ENCODE measurements around the gene LRRC46. TPM values are rescaled to one million over a fixed set of nuclear protein-coding genes. Genes with fewer than 3 reads are reported as not detected.

Gene LRRC46
- total and polyA plus RNA-seq, 2 experiments from 2014 or later = 0.18 to 0.35 TPM

DNA sequence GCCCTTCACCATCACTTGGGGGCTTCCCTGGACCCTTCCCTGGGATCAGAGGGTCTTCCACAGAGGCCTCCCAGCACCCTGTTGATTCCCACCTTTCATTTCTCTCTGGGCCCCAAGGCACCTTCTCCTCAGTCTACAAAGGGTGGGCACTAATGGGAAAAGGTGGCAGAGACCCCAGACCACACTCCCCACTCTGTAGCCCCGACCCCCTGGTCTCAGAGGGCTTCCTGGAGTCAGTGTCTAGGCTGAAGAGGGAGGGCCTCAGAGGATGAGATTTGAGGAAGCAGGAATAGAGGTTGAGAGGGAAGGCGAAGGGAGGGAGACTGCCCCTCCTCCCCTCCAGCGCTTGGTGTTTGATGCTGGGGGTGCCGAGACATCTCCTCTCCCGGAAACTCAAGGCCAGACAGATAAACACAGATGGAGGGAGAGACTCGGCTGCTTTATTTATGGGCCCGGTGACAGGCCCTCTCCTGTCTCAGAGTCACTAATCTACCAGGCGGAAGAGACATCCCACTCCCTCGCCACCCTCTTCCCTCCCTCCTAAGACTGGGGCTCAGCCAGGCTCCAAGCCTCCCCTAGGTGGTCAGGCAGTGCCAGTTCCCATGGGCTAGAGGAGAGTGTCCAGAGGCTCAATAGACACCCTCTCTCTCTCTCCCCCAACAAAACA, 46.0 kb downstream of the LRRC46 start:
- Histone ChIP-seq H3K4me3 (no peak overlapping the region), H3K9me2 (ENCODE audit: insufficient read depth) (no peaks in the 10 kb centered on the region), H3K79me2 (replicated peaks; ENCODE audit: insufficient read depth) (no peaks in the 10 kb centered on the region), H3K4me2 (no peak overlapping the region), H3K27me3 (ENCODE audit: insufficient read depth) (peaks cover 27% of the 10 kb centered on the region), H3F3A (replicated peaks; ENCODE audit: low read depth) (peaks cover 8% of the 10 kb centered on the region; the same call in 1 of the 2 replicates), H2AFZ (no peak overlapping the region), H4K20me1 (replicated peaks; ENCODE audit: insufficient read depth) (no peaks in the 10 kb centered on the region; the same call in 1 of the 2 replicates), H3K4me1 (ENCODE audit: insufficient read depth) (peaks cover 37% of the 10 kb centered on the region), H3K27ac (ENCODE audit: low read depth) (no peak overlapping the region), H3K36me3 (ENCODE audit: insufficient read depth) (no peaks in the 10 kb centered on the region)
- H3K4me1 Mint-ChIP-seq = peaks cover 48% of the 10 kb centered on the region
- H3K27me3 Mint-ChIP-seq (ENCODE audit: insufficient read depth, low read depth, poor library complexity) = peaks cover 24% of the 10 kb centered on the region
- no peaks in the 10 kb centered on the region for H3K36me3 Mint-ChIP-seq (ENCODE audit: low read depth)
- H3K9me3 Mint-ChIP-seq = no peaks in the 10 kb centered on the region
- no peak overlapping the region for H3K27ac Mint-ChIP-seq
- ATAC-seq = no peak
- no peak for DNase-seq (ENCODE audit: low spot score)
- no peak overlapping the region; the same call in 2 of the 3 replicates for H3K4me3 Mint-ChIP-seq
- TF ChIP-seq ZNF331 (CRISPR knock-in tag; IDR thresholded peaks at IDR 0.05; ENCODE audit: low read depth) (no peak), JUNB (IDR thresholded peaks at IDR 0.05; ENCODE audit: unreplicated experiment) (no peak), REST (IDR thresholded peaks at IDR 0.05; ENCODE audit: unreplicated experiment) (no peak), POLR2AphosphoS5 (IDR thresholded peaks at IDR 0.05; ENCODE audit: low read depth) (no peak), CREB1 (CRISPR knock-in tag; IDR thresholded peaks at IDR 0.05; ENCODE audit: low read depth) (no peak), STAT1 (IDR thresholded peaks at IDR 0.05; ENCODE audit: unreplicated experiment) (no peak), ETS1 (IDR thresholded peaks at IDR 0.05) (no peak), ZNF114 (CRISPR knock-in tag; IDR thresholded peaks at IDR 0.05) (no peak), EZH2phosphoT487 (IDR thresholded peaks at IDR 0.05; ENCODE audit: unreplicated experiment) (no peak), NANOG (IDR thresholded peaks at IDR 0.05; ENCODE audit: borderline replicate concordance) (no peak), CTCF (conservative IDR thresholded peaks at IDR 0.05; ENCODE audit: low read depth in 2 of 2) (no peak), EZH2 (IDR thresholded peaks at IDR 0.05; ENCODE audit: low read depth, unreplicated experiment) (no peak)
- TF ChIP-seq, protein P1, sequence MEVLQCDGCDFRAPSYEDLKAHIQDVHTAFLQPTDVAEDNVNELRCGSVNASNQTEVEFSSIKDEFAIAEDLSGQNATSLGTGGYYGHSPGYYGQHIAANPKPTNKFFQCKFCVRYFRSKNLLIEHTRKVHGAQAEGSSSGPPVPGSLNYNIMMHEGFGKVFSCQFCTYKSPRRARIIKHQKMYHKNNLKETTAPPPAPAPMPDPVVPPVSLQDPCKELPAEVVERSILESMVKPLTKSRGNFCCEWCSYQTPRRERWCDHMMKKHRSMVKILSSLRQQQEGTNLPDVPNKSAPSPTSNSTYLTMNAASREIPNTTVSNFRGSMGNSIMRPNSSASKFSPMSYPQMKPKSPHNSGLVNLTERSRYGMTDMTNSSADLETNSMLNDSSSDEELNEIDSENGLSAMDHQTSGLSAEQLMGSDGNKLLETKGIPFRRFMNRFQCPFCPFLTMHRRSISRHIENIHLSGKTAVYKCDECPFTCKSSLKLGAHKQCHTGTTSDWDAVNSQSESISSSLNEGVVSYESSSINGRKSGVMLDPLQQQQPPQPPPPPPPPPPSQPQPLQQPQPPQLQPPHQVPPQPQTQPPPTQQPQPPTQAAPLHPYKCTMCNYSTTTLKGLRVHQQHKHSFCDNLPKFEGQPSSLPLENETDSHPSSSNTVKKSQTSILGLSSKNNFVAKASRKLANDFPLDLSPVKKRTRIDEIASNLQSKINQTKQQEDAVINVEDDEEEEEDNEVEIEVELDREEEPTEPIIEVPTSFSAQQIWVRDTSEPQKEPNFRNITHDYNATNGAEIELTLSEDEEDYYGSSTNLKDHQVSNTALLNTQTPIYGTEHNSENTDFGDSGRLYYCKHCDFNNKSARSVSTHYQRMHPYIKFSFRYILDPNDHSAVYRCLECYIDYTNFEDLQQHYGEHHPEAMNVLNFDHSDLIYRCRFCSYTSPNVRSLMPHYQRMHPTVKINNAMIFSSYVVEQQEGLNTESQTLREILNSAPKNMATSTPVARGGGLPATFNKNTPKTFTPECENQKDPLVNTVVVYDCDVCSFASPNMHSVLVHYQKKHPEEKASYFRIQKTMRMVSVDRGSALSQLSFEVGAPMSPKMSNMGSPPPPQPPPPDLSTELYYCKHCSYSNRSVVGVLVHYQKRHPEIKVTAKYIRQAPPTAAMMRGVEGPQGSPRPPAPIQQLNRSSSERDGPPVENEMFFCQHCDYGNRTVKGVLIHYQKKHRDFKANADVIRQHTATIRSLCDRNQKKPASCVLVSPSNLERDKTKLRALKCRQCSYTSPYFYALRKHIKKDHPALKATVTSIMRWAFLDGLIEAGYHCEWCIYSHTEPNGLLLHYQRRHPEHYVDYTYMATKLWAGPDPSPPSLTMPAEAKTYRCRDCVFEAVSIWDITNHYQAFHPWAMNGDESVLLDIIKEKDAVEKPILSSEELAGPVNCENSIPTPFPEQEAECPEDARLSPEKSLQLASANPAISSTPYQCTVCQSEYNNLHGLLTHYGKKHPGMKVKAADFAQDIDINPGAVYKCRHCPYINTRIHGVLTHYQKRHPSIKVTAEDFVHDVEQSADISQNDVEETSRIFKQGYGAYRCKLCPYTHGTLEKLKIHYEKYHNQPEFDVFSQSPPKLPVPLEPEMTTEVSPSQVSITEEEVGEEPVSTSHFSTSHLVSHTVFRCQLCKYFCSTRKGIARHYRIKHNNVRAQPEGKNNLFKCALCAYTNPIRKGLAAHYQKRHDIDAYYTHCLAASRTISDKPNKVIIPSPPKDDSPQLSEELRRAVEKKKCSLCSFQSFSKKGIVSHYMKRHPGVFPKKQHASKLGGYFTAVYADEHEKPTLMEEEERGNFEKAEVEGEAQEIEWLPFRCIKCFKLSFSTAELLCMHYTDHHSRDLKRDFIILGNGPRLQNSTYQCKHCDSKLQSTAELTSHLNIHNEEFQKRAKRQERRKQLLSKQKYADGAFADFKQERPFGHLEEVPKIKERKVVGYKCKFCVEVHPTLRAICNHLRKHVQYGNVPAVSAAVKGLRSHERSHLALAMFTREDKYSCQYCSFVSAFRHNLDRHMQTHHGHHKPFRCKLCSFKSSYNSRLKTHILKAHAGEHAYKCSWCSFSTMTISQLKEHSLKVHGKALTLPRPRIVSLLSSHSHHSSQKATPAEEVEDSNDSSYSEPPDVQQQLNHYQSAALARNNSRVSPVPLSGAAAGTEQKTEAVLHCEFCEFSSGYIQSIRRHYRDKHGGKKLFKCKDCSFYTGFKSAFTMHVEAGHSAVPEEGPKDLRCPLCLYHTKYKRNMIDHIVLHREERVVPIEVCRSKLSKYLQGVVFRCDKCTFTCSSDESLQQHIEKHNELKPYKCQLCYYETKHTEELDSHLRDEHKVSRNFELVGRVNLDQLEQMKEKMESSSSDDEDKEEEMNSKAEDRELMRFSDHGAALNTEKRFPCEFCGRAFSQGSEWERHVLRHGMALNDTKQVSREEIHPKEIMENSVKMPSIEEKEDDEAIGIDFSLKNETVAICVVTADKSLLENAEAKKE (CRISPR knock-in tag; IDR thresholded peaks at IDR 0.05) = no peak

Measured in GM23338 (cell line).